Measurements from ENCODE around the gene INPP5E.

DNA sequence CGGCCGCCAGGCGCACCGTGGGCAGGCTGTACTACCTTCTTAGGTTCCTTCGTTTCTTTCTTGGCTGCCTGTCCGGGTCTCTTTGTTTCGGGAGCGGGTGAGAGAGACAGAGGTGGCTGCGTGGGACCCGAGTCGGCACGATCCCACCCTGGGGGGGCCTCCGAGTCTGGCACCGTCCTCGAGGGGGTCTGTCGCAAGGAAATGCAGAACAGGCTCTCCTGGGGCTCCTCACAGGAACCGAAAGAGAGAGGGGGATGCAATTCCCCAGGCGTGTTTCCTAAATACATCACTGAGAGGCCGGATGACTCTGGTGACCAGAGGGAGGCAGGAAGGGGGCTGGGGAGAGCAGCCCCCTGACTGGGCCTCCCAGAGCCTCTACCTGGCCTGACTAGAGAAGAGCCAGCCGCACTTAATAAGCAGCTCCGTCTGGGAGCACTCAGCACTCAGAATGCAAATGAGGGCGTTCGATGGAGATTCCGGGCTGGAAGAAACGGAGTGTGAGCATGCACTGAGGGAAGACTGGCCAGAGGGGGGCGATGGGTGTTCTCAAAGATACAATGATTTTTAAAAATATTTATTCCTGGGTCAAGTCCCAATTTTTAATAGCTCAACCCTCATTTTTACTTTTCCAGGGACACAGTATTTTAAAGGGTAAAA lies 11.7 kb upstream of the INPP5E start:
- TF ChIP-seq, protein P1, sequence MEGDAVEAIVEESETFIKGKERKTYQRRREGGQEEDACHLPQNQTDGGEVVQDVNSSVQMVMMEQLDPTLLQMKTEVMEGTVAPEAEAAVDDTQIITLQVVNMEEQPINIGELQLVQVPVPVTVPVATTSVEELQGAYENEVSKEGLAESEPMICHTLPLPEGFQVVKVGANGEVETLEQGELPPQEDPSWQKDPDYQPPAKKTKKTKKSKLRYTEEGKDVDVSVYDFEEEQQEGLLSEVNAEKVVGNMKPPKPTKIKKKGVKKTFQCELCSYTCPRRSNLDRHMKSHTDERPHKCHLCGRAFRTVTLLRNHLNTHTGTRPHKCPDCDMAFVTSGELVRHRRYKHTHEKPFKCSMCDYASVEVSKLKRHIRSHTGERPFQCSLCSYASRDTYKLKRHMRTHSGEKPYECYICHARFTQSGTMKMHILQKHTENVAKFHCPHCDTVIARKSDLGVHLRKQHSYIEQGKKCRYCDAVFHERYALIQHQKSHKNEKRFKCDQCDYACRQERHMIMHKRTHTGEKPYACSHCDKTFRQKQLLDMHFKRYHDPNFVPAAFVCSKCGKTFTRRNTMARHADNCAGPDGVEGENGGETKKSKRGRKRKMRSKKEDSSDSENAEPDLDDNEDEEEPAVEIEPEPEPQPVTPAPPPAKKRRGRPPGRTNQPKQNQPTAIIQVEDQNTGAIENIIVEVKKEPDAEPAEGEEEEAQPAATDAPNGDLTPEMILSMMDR (IDR thresholded peaks at IDR 0.05): no peak
- TF ChIP-seq POLR2A (IDR thresholded peaks at IDR 0.05): no peak
